Activated naive CD8-positive, alpha-beta T cell (primary cell): ENCODE measurements around the gene PDE12.
"Not testable (repeated sequence)": the region's sequence is repeated elsewhere in the genome, so short reads cannot be mapped to it uniquely, and the experiment has no call there.

Experiments
- H3K27ac Mint-ChIP-seq: one replicate; pipeline ENCODE4 v1.8.0; 2021; ENCODE audit warnings: mixed read lengths
- H3K27me3 Mint-ChIP-seq: one replicate; pipeline ENCODE4 v1.8.0; 2021; ENCODE audit warnings: mixed read lengths
- H3K36me3 Mint-ChIP-seq: one replicate; pipeline ENCODE4 v1.8.0; 2021; ENCODE audit warnings: mixed read lengths
- H3K4me1 Mint-ChIP-seq: one replicate; pipeline ENCODE4 v1.8.0; 2021; ENCODE audit warnings: low read depth, mixed read lengths
- H3K4me3 Mint-ChIP-seq: one replicate; pipeline ENCODE4 v1.8.0; 2021; ENCODE audit warnings: mild to moderate bottlenecking, mixed read lengths
- H3K9me3 Mint-ChIP-seq: one replicate; pipeline ENCODE4 v1.8.0; 2021; ENCODE audit warnings: low read depth, mixed read lengths

The PDE12 gene

DNA sequence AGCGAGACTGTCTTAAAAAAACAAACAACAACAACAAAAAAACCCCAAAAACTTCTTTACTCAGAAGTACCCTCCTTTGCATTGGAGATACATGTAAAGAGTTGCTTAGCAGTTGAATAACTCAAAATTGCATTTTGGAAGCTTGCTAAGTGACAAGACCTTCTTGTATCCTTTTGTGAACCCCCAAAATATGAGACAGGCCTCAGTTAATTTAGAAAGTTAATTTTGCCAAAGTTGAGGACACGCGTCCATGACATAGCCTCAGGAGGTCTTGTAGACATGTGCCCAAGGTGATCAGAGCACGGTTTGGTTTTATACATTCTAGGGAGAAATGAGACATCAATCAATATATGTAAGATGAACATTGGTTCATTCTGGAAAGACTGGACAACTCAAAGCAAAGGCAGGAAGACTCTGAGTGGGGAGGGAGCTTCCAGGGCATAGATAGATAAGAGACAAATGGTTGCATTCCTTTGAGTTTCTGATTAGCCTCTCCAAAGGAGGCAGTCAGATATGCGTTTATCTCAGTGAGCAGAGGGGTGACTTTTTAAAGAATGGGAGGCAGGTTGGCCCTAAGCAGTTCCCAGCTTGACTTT lies 42.8 kb downstream of the PDE12 start:
- Mint-ChIP-seq H3K4me1 (peaks cover 32% of the 10 kb centered on the region), H3K4me3 (peak overlapping the region; percentile 99), H3K27me3 (no peaks in the 10 kb centered on the region), H3K27ac (peak overlapping the region; percentile 100), H3K9me3 (no peaks in the 10 kb centered on the region), H3K36me3 (peaks cover 7% of the 10 kb centered on the region)

DNA sequence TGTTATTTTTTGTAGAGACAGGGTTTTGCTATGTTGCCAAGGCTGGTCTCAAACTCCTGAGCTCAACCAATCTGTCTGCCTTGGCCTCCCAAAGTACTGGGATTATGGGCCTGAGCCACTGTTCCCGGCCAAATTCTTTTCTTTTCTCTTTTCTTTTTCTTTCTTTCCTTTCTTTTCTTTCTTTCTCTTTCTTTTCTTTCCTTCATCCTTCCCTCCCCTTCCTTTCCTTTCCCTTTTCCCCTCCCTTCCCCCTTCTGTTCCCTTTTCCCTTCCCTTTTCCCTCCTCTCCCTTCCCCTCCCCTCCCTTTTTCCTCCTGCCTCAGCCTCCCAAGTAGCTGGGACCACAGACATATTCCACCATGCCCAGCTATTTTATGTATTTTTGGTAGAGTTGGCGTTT lies 44.1 kb downstream of the PDE12 start:
- Mint-ChIP-seq H3K36me3 (peaks cover 12% of the 10 kb centered on the region), H3K27me3 (no peaks in the 10 kb centered on the region), H3K4me3 (no peak overlapping the region), H3K27ac (peak overlapping the region; percentile 3), H3K4me1 (peaks cover 21% of the 10 kb centered on the region), H3K9me3 (no peaks in the 10 kb centered on the region)

DNA sequence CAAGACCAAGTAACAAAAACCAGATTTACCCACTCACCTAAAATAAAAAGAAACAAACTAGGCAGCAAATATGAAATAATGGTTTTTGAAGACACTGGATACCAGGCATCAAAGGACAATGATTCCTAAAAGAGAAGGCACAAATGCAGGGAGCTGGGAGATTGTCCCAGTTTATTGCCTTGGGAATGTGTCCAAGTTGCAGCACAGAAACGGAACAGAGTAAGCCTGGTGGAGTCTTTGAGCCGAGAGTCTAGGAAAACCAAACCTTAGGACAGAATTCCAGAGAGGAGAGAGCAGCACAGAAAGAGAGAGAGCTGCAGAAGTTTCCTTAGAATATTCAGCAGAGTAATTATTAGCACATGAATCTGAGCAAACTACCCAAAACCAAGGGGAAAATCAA lies 48.9 kb downstream of the PDE12 start:
- H3K4me3 Mint-ChIP-seq = no peak overlapping the region
- peaks cover 3% of the 10 kb centered on the region for H3K9me3 Mint-ChIP-seq
- H3K27me3 Mint-ChIP-seq = no peaks in the 10 kb centered on the region
- H3K4me1 Mint-ChIP-seq = peaks cover 5% of the 10 kb centered on the region
- H3K27ac Mint-ChIP-seq = no peak overlapping the region
- H3K36me3 Mint-ChIP-seq = peaks cover 29% of the 10 kb centered on the region

DNA sequence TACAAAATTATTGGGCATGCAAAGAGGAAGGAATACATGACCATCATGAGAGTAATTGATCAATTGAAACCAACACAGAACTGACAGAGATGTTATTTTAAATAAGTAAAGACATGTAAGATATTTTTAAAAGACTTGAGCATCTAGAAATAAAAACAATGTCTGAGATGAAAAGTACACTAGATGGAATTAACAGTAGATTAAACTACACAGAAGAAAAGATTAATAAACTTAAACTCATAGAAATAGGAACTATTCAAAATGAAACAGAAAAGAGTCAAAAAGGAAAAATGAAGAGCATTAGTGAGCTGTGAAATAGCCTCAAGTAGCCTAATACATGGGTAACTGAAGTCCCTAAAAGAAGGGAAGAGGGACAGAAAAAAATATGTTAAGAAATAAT lies 49.6 kb downstream of the PDE12 start:
- no peak overlapping the region for H3K27ac Mint-ChIP-seq
- peaks cover 5% of the 10 kb centered on the region for H3K4me1 Mint-ChIP-seq
- H3K4me3 Mint-ChIP-seq = no peak overlapping the region
- H3K9me3 Mint-ChIP-seq = peaks cover 3% of the 10 kb centered on the region
- H3K36me3 Mint-ChIP-seq = peaks cover 29% of the 10 kb centered on the region
- no peaks in the 10 kb centered on the region for H3K27me3 Mint-ChIP-seq

DNA sequence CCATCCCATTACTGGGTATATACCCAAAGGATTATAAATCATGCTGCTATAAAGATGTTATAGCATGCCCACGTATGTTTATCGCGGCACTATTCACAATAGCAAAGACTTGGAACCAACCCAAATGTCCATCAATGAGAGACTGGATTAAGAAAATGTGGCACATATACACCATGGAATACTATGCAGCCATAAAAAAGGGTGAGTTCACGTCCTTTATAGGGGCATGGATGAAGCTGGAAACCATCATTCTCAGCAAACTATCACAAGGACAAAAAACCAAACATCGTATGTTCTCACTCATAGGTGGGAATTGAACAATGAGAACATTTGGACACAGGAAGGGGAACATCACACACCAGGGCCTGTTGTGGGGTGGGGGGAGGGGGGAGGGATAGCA lies 55.8 kb downstream of the PDE12 start:
- not testable (repeated sequence) for H3K9me3 Mint-ChIP-seq, H3K27ac Mint-ChIP-seq, H3K4me3 Mint-ChIP-seq, H3K4me1 Mint-ChIP-seq, H3K27me3 Mint-ChIP-seq
- peaks cover 12% of the 10 kb centered on the region for H3K36me3 Mint-ChIP-seq

DNA sequence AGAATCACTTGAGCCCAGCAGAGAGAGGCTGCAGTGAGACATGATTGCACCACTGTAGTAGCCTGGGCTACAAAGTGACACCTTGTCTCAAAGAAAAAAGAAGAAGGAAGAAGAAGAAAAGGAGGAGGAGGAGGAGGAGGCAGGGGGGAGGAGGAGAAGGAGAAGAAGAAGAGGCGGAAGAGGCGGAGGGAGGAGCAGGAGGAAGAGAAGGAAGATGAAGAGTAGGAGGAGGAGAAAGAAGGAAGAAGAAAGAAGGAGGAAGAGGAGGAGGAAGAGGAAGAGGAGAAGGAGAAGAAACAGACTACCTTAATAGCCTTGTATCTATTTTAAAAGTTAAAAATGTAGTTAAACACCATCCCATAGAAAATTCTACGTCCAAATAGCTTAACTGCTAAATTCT lies 60.2 kb downstream of the PDE12 start:
- no peak overlapping the region for H3K27ac Mint-ChIP-seq

More for the DNA sequence above, 60.2 kb downstream of the PDE12 start:
- peaks cover 2% of the 10 kb centered on the region for H3K36me3 Mint-ChIP-seq
- no peak overlapping the region for H3K4me3 Mint-ChIP-seq
- H3K27me3 Mint-ChIP-seq = no peaks in the 10 kb centered on the region
- H3K4me1 Mint-ChIP-seq = peaks cover 1% of the 10 kb centered on the region
- no peaks in the 10 kb centered on the region for H3K9me3 Mint-ChIP-seq
